GM21529 (cell line): ENCODE data around the gene SHFL.

Experiments
- ATAC-seq: cut with Tn5 transposase; IDR thresholded peaks from one replicate; pipeline ENCODE4 v1.9.1; 2021; ENCODE audit not compliant: unreplicated experiment

SHFL gene

GRCh38 chr19:10107817-10108367, 21.8 kb downstream of the SHFL start:
- no peak for ATAC-seq

- ATAC-seq = no peak
These were observed 23.4 kb downstream of the SHFL start for GRCh38 chr19:10109528-10109927.

DNA sequence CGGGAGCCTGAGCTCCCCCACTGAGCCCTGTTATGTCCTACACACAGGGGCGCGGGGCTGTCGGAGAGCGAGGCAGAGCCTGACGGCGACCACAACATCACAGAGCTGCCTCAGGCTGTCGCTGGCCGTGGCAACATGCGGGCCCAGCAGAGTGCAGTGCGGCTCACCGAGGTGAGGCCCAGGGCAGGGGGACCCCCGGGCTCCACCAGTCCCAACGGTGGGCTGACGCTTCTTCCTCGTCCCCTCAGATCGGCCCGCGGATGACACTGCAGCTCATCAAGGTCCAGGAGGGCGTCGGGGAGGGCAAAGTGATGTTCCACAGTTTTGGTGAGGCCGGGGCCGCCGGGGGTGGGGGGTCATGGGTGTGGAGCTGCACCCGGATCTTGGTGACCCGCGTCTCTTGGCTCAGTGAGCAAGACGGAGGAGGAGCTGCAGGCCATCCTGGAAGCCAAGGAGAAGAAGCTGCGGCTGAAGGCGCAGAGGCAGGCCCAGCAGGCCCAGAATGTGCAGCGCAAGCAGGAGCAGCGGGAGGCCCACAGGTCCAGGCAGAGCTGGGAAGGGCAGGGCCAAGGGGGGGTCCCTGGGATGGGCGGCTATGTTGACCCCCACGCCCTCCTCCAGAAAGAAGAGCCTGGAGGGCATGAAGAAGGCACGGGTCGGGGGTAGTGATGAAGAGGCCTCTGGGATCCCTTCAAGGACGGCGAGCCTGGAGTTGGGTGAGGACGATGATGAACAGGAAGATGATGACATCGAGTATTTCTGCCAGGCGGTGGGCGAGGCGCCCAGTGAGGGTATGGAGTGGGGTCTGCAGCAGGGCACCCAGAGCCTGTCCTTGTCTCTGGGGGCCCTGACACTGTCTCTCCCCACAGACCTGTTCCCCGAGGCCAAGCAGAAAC, 24.2 kb downstream of the SHFL start:
- no peak for ATAC-seq

DNA sequence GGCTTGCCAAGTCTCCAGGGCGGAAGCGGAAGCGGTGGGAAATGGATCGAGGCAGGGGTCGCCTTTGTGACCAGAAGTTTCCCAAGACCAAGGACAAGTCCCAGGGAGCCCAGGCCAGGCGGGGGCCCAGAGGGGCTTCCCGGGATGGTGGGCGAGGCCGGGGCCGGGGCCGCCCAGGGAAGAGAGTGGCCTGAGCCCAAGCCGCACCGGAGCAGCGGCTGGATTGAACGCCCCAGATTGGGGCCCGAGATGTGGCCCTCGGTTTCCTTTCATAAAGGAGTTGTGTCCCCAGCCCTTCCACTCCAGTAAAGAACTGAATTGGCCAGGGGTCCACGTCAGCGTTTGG, 24.8 kb downstream of the SHFL start:
- ATAC-seq = no peak

- ATAC-seq = no peak
These were observed 25.3 kb downstream of the SHFL start, which contains the start of gene P2RY11 for GRCh38 chr19:10111405-10111811. Gene P2RY11, plus strand, starts transcription at chr19:10111693. Its CDS starts 29 bp downstream, at chr19:10111722.

DNA sequence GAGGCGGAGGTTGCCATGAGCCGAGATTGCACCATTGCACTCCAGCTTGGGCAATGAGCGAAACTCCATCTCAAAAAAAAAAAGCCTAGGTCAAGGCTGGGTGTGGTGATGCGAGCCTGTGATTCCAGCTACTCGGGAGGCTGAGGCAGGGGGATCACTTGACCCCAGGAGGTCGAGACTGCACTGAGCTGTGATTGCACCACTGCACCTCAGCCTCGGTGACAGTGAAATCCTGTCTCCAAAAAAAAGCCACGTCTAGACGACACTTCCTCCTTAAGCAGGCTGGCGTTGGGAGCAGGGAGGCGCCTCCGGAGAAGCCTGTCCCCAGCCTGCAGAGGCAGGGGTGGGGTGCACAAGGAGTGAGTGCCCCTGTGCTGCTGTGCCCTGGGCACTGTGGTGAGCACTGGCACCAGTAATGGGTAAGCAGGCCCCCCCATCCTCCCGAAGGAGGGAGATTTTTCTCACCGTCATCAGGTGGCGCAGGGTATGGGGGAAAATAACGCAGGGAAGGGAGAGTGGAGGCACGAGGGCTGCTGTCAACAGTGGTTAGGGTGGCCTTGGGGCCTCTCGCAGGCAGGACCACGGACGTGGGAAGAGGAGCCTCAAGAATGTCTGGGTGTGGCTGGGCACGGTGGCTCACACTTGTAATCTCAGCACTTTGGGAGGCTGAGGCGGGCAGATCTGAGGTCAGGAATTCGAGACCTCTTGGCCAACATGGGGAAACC, 26.1 kb downstream of the SHFL start:
- no peak for ATAC-seq

DNA sequence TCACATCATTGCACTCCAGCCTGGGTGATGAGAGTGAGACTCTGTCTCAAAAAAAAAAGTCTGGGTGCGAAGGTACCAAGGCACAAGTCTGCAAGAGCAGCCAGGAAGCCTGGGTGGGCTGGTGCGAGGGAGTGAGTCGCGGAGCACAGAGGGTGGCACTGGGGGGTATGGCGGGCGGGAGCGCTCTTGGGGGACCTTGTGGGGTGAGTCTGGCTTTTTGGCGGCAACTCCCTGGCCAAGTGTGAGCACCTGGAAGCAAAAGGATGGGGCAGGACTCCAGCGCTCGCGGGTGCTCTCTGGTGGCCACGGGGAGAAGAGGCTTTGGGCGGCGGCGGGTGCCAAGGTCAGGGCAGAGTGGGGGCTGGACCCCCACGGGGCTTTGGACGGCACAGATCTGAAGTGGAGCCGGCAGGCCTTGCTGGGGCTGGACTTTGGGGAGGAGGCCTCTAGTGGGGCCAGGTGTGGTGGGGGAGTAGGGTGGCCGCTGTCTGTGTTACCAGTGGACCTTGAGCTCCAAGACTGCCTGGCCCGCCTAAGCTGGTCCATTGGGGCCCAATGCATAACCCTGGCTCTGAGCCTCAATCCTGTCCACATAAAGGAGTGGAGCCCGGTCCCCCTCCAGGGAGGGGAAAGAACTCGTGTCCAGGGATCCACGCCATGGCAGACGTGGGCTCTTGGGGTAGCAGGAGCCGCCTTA, 26.9 kb downstream of the SHFL start:
- no peak for ATAC-seq

GRCh38 chr19:10113592-10113963, 27.5 kb downstream of the SHFL start:
- ATAC-seq = no peak

- no peak for ATAC-seq
These were observed 28.0 kb downstream of the SHFL start for GRCh38 chr19:10113964-10114650.

- no peak for ATAC-seq
These were observed 28.7 kb downstream of the SHFL start for GRCh38 chr19:10114651-10115391.

DNA sequence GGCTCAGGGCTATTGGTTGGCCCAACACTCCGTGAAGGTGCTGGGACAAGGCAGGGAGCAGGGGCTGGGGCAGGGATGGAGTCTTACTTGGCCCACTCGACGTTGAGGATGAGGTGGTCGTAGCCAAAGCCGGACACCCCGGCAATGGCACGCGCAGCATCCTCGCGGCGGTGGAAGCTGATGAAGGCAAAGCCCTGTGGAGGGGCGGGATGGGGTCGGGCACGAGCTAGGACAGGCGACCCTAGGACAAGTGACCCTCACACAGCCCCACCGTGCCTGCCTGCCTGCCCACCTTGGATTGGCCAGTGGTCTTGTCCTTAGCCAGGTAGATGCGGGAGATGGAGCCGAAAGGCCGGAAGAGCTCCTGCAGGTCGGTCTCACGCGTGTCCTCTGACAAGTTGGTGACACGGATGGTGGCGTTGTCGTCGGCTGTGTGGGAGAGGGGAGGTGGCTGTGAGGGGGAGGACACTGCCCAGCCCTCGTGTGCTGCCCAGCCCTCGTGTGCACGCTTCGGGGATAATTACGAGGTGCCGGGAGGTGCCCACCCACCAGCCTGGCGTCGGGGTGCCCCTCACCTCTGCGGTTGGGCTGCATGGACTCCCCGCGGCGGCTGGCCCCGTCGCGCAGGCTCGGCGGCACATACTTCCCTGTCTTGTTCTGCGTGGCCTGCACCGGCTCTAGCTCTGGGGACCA, 29.4 kb downstream of the SHFL start:
- ATAC-seq = no peak

GRCh38 chr19:10116085-10116865, 30.2 kb downstream of the SHFL start:
- ATAC-seq = no peak

- ATAC-seq = no peak
These were observed 30.9 kb downstream of the SHFL start for GRCh38 chr19:10116866-10117616.

- no peak for ATAC-seq
These were observed 32.8 kb downstream of the SHFL start for GRCh38 chr19:10118960-10119359.

DNA sequence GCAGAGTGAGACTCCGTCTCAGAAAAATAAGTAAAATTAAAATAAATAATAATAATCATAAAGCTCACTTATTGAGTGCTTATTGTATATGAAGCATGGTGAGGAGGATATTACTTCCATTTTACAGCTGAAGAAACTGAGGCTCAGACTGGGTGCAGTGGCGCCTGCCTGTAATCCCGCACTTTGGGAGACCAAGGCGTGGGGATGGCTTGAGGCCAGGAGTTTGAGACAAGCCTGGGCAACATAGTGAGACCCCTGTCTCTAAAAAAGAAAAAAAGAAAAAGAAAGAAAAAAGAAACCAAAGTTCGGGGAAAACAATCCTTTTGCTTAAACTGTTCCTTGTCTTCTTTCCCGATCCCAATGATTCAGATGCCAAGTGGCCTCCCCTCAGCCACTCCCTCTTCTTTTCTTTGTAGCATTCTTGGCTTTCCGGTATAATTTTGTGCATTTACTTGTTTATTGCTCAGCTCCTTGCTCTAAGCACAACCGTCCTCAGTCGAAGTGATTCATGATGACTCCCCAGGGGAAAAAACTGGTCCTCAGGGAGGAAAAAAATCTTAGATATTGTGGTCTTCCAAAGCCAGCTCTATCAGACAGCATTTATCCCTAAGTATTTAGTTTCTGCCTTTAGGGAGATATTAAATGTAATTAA, 34.5 kb downstream of the SHFL start:
- no peak for ATAC-seq

DNA sequence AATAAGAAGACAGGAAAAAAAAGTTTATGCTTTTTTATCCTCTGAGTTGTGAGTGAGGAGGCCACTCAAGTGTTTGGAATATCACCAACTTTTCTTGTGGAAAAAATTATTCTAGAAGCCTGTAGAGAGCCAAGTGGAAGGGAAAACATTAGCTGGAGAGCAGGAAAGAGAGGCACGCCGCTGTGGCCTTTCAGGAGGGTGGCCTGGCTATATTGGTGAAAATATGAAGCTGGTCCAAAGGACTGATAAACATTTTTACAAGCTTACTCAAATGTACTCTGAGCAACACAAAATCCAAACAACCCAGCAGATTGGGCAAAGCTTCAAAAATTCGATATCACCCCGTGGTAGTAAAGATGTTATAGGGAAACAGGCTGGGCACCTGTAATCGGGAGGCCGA, 35.9 kb downstream of the SHFL start:
- ATAC-seq = no peak

DNA sequence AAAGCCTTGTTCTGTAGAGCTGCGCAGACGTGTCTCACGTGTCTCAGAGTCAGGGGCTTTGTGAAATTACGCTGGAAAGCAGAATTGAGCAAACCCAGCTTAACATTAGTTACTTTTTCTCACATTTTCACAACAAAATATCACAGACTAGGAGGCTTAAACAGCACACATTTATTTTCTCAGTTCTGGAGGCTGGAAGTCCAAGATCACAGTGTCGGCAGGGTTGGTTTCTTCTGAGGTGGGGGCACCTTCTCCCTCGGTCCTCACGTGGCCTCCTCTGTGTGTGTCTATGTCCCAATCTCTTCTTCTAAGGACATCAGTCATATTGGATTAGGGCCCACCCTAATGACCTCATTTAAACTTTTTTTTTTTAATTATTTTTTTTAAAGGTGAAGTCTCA, 38.3 kb downstream of the SHFL start:
- ATAC-seq = no peak

DNA sequence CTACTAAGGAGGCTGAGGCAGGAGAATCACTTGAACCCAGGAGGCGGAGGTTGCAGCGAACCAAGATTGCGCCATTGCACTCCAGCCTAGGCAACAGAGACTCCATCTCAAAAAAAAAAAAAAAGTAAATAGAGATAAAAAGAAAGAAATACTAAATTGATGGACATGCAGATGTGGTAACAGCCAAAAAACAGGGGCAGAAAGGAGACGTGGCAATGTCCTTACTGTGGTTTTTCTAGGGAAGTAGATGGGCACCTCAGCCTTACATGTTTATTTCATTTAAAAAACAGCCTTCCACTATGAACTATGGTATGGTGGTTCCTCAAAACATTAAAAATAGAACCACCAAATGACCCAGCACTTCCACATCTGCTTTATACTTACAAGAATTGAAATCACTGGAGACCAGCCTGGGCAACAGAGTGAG, 40.1 kb downstream of the SHFL start:
- ATAC-seq = no peak
